NCI-H69 (cell line): ENCODE results near the gene RAPGEF6.
A peak's percentile ranks its signal among the peaks of the same experiment; 100 is the strongest.
"Not testable (repeated sequence)": the region's sequence is repeated elsewhere in the genome, so short reads cannot be mapped to it uniquely, and the experiment has no call there.

ENCODE experiments used
- DNase-seq: peaks from one replicate; lab custom pipeline; 2025; lab: John Stamatoyannopoulos, UW

Gene RAPGEF6

GRCh38 chr5:131386124-131386523 is 248.9 kb downstream of the RAPGEF6 start:
- DNase-seq: no peak

- DNase-seq: no peak
Observed at GRCh38 chr5:131384616-131385214, 250.3 kb downstream of the RAPGEF6 start.

- DNase-seq: no peak
Observed at GRCh38 chr5:131384173-131384572, 250.9 kb downstream of the RAPGEF6 start.

- peak; percentile 86 for DNase-seq
Observed at GRCh38 chr5:131382407-131383395, 252.3 kb downstream of the RAPGEF6 start.

- no peak for DNase-seq
Observed at GRCh38 chr5:131381777-131382176, 253.3 kb downstream of the RAPGEF6 start.

GRCh38 chr5:131381021-131381420 is 254.0 kb downstream of the RAPGEF6 start:
- DNase-seq: no peak

- not testable (repeated sequence) for DNase-seq
Observed at GRCh38 chr5:131380238-131380637, 254.8 kb downstream of the RAPGEF6 start.

- DNase-seq: no peak
Observed at GRCh38 chr5:131379723-131380122, 255.3 kb downstream of the RAPGEF6 start.

- DNase-seq: no peak
Observed at GRCh38 chr5:131378721-131379541, 256.1 kb downstream of the RAPGEF6 start.

GRCh38 chr5:131377785-131378325 is 257.2 kb downstream of the RAPGEF6 start:
- DNase-seq: no peak

- DNase-seq: no peak
Observed at GRCh38 chr5:131377346-131377745, 257.7 kb downstream of the RAPGEF6 start.

GRCh38 chr5:131375351-131375750 is 259.7 kb downstream of the RAPGEF6 start:
- DNase-seq: no peak
